D721Med (cell line): Measurements from ENCODE around the gene FNDC1.

Experiments
- DNase-seq: peaks from one replicate; pipeline ENCODE4 v3.0.0; 2011; ENCODE audit warnings: low spot score; ENCODE audit not compliant: insufficient read length
- FAIRE-seq: peaks from 2 replicates; lab custom pipeline; 2011; peaks lifted over from hg19 to GRCh38; lab: Jason Lieb, UNC
- TF ChIP-seq, protein P1 (sequence below): IDR thresholded peaks from 2 replicates; pipeline ENCODE4 v1.5.1; 2012; ENCODE audit warnings: mild to moderate bottlenecking, control low read depth; ENCODE audit not compliant: insufficient read depth; ENCODE audit errors: missing control alignments

FNDC1 gene

DNA sequence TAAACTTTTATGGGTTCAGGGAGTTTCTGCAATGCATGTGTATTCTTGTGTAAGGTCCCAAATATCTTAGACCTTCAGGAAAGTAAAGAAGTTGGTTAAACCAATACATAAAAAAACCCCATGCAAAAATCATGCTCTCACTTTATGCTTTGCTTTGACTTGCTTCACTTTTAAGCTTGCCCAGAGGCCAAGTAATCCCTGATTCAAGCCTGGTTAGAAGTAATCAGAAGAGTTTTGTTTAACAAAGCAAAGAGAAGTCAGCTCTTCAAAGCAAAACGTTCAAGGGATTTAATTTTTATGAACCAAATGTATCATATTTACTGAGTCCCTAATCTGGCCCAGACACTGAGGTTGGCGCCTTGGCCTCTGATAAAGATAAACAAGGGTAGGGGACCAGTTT, 26.7 kb upstream of the FNDC1 start:
- FAIRE-seq (no peak), DNase-seq (no peak)
- TF ChIP-seq, protein P1, sequence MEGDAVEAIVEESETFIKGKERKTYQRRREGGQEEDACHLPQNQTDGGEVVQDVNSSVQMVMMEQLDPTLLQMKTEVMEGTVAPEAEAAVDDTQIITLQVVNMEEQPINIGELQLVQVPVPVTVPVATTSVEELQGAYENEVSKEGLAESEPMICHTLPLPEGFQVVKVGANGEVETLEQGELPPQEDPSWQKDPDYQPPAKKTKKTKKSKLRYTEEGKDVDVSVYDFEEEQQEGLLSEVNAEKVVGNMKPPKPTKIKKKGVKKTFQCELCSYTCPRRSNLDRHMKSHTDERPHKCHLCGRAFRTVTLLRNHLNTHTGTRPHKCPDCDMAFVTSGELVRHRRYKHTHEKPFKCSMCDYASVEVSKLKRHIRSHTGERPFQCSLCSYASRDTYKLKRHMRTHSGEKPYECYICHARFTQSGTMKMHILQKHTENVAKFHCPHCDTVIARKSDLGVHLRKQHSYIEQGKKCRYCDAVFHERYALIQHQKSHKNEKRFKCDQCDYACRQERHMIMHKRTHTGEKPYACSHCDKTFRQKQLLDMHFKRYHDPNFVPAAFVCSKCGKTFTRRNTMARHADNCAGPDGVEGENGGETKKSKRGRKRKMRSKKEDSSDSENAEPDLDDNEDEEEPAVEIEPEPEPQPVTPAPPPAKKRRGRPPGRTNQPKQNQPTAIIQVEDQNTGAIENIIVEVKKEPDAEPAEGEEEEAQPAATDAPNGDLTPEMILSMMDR = no peak

GRCh38 chr6:159148641-159149040, 20.6 kb upstream of the FNDC1 start:
- DNase-seq = no peak
- TF ChIP-seq, protein P1 = no peak

DNA sequence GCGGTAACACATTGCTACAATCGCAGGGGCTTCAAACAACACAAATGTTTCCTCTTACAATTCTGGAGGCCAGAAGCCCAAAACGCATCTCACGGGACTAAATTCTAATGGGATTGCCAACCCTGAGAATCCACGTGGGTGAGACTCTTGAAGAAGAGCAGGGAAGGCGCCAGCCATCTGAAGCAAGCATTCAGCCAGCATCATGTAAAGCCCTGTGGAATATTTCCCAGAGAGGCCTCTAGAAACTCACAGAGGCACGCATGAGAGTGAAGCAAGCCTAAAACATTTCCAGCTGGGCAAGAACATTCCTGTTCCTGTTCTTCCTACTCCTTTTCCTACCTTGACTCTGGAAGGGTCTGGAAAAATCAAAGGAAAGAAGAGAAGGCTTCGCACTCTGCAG, 19.6 kb upstream of the FNDC1 start:
- TF ChIP-seq, protein P1 = no peak
- DNase-seq (no peak), FAIRE-seq (no peak)

More at GRCh38 chr6:159148641-159149040, 20.6 kb upstream of the FNDC1 start:
- no peak for FAIRE-seq

GRCh38 chr6:159151266-159151855, 17.8 kb upstream of the FNDC1 start:
- TF ChIP-seq, protein P1 = peak; percentile 68
- FAIRE-seq (no peak), DNase-seq (no peak)

GRCh38 chr6:159152041-159152440, 17.2 kb upstream of the FNDC1 start:
- TF ChIP-seq, protein P1 = no peak
- FAIRE-seq = no peak
- DNase-seq = no peak

- FAIRE-seq (no peak), DNase-seq (no peak)
- TF ChIP-seq, protein P1 = no peak
Observed at GRCh38 chr6:159152782-159153181, 16.4 kb upstream of the FNDC1 start.

- no peak for DNase-seq
- FAIRE-seq = no peak
- TF ChIP-seq, protein P1 = no peak
Observed at GRCh38 chr6:159155679-159156078, 13.5 kb upstream of the FNDC1 start.
